GM18508 (cell line): ENCODE data around the gene BLTP1.
"Not testable (repeated sequence)": the region's sequence is repeated elsewhere in the genome, so short reads cannot be mapped to it uniquely, and the experiment has no call there.

Experiments used
- ATAC-seq: cut with Tn5 transposase; IDR thresholded peaks from one replicate; pipeline ENCODE4 v1.9.1; 2021; ENCODE audit warnings: moderate number of reproducible peaks; ENCODE audit not compliant: insufficient read depth, unreplicated experiment

BLTP1 gene, protein sequence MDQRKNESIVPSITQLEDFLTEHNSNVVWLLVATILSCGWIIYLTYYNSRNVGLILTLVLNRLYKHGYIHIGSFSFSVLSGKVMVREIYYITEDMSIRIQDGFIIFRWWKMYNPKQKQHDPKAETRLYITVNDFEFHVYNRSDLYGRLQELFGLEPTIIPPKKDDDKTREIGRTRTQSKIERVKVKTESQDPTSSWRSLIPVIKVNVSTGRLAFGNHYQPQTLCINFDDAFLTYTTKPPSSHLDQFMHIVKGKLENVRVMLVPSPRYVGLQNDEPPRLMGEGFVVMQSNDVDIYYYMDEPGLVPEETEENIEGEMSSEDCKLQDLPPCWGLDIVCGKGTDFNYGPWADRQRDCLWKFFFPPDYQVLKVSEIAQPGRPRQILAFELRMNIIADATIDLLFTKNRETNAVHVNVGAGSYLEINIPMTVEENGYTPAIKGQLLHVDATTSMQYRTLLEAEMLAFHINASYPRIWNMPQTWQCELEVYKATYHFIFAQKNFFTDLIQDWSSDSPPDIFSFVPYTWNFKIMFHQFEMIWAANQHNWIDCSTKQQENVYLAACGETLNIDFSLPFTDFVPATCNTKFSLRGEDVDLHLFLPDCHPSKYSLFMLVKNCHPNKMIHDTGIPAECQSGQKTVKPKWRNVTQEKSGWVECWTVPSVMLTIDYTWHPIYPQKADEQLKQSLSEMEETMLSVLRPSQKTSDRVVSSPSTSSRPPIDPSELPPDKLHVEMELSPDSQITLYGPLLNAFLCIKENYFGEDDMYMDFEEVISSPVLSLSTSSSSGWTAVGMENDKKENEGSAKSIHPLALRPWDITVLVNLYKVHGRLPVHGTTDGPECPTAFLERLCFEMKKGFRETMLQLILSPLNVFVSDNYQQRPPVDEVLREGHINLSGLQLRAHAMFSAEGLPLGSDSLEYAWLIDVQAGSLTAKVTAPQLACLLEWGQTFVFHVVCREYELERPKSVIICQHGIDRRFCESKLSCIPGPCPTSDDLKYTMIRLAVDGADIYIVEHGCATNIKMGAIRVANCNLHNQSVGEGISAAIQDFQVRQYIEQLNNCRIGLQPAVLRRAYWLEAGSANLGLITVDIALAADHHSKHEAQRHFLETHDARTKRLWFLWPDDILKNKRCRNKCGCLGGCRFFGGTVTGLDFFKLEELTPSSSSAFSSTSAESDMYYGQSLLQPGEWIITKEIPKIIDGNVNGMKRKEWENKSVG (N-terminal part only)

GRCh38 chr4:122151982-122152710 lies at the start of gene BLTP1:
Gene BLTP1, plus strand, starts transcription at chr4:122152331. Its CDS starts 18,317 bp downstream, at chr4:122170648.
- peak; percentile 77 for ATAC-seq

- no peak for ATAC-seq
These were observed 47.9 kb upstream of the BLTP1 start for GRCh38 chr4:122104184-122104583.

GRCh38 chr4:122107680-122108079 lies 44.5 kb upstream of the BLTP1 start:
- ATAC-seq, result no peak

DNA sequence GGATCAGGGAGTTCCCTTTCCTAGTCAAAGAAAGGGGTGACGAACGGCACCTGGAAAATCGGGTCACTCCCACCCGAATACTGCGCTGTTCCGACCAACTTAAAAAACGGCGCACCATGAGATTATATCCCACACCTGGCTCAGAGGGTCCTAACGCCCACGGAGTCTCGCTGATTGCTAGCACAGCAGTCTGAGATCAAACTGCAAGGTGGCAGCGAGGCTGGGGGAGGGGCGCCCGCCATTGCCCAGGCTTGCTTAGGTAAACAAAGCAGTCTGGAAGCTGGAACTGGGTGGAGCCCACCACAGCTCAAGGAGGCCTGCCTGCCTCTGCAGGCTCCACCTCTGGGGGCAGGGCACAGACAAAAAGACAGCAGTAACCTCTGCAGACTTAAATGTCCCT lies 41.8 kb upstream of the BLTP1 start:
- not testable (repeated sequence) for ATAC-seq

DNA sequence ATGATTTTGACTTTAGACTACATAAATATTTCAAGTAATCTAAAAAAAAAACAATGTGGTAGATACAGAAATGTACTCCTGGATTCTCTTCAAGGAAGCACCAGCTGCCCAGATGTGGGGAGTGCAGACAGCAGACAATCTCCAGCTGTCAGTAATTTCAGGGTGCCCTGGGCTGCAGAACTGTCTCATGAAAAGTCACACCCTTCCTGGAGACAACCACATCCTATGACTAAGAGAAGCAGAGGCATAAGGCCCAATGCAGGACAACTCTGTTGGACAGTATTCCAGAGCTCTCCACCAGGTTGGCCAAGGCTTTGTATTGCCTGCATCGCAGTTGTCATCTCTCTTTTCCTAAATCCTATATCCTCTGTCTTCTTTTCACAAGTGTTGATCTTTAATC lies 34.4 kb upstream of the BLTP1 start:
- ATAC-seq, result no peak

DNA sequence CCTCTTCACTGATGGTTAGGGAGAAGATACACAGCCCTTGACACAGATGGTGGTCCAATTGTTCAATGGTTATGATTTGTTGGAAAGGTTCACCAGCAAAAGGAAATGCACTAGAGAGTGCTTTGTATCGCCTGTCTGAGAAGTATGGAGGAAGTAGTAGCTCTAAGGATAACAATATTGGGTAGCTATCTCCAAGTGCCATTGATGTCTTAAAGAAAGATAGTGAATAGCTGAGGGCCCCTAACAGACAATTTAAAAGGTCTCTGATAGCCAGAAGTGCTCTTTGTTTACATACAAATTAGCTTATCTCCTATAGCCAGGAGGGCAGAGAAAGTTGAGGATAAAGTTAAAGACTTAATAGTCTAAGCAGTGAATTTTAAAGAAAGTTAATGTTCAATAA lies 33.9 kb upstream of the BLTP1 start:
- no peak for ATAC-seq

DNA sequence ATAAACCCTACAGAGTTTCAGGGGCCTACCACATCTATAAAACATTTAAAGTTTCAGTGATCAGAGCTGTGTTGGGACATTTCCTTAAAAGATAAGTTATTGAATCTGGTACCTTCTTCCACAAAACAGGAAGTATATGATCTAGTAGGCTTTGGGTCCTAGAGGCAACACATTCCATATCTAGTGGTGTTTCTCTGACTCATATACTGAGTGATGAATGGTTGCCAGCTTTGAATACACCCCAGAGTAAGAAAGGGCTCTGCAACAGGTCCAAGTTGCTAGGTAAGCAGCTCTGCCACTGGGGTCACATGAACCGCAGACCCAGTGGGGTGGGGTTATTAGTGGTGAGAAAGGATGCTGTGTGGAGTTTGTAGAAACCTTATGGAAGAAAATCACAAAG lies 32.4 kb upstream of the BLTP1 start:
- ATAC-seq, result no peak

GRCh38 chr4:122121593-122121992 lies 30.5 kb upstream of the BLTP1 start:
- ATAC-seq, result no peak

DNA sequence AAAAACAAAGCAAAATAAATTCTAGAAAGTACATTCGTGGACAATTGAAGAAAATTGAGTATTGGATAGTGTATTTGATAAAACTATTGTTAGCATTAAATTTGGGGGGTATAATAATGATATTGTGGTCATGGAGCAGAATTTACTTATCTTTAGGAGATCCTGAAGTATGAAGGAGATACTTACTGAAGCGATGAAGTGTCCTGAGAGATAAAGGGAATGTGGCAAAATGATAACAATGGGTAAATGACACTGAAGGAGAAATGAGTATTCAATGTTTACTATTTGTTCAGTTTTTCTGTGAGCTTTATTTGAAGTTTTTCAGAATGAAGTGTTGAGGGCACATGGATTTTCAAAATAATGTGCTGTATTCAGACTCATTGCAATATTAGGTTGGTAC lies 30.0 kb upstream of the BLTP1 start:
- no peak for ATAC-seq

DNA sequence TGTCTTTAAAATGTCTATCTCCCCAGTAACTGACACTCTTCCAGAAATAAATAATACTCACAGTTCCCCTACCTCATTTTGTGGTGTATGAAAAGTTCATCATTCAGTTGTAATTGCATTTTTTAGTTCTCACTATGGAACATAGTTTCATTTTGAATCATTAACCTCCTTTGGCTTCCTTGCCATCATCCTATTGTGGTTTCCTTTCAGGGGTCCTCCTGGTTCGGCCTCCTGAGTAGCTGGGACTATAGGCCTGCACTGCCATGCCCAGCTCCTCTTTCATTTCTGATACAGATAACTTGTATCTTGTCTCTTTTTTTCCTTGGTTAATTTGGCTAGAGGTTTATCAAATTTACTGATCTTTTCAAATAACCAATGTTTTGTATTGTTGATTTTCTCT lies 23.1 kb upstream of the BLTP1 start:
- no peak for ATAC-seq

DNA sequence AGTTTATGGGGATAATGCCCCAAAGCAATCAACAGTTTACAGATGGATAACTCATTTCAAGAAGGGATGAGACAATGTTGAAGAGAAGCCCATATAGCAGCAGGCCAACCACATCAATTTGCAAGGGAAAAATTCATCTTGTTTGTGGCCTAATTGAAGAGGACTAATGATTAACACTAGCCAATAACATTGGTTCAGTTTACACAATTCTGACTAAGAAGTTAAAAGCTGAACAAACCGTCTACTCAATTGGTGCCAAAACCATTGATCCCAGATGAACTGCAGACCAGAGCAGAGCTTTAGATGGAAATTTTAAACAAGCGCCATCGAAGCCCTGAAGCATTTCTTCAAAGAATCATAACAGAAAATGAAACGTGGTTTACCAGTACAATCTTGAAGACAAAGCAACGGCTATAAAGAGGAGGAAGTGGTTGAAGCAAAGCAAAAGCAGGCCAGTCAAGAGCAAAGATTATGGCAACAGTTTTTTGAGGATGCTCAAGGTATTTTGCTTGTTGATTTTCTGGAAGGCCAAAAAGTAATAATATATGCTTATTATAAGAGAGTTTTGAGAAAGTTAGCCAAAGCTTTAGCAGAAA lies 20.5 kb upstream of the BLTP1 start:
- ATAC-seq, result no peak

GRCh38 chr4:122132891-122133290 lies 19.2 kb upstream of the BLTP1 start:
- ATAC-seq, result no peak

- ATAC-seq, result no peak
These were observed 13.0 kb upstream of the BLTP1 start for GRCh38 chr4:122139139-122139538.

DNA sequence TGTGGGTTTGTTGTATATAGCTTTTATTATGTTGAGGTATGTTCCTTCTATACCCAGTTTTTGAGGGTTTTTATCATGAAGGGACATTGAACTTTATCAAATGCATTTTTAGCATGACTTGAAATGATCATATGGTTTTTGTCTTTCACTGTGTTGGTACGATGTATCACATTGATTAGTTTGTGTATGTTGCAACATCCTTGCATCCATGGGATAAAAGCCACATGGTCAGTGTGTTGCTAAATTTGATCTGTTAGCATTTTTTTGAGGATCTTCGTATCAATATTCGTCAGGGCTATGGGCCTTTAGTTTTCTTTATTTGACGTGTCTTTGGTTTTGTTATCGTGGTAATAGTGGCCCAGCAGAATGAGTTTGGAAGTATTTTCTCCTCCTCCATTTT lies 11.3 kb upstream of the BLTP1 start:
- no peak for ATAC-seq

GRCh38 chr4:122142687-122143086 lies 9.4 kb upstream of the BLTP1 start:
- ATAC-seq, result no peak

DNA sequence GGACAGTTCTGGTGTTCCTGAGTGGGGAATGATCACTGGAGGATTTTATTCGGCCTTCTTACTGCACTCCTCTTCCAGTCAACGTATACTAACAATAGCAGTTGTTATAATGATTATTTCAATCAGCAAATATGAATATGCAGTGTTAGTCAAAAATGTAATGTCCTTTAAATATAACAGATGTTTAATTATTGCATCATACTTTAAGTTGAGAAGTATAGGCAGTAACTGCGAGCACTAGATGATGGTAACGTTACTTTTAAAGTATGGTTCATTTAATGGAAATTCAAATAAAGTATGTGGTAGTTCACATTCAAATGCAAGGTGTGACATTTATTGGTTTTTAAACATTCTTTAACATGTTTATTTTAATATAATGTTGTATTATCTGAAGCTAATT lies 5.5 kb upstream of the BLTP1 start:
- ATAC-seq, result no peak

DNA sequence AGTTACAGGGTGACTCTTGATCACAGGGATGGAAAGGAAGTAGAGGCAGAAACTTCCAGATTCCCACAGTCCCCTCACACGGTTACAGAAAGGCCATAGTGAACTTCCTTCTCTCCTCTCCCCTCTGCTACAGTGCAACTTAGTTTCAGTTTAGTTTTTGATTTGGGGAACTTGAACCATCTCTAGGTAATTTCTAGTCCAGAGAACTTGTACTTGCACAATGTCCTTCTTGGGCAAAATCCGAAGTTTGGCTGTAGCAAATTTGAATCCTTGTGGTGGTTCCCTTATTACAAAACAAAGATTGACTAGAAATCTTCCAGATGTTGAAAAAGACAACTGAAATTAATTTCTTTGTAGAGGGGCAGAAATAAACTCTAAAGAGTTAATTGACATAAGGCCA lies 1.2 kb upstream of the BLTP1 start:
- no peak for ATAC-seq

GRCh38 chr4:122152711-122153226 lies 638 bp downstream of the BLTP1 start:
- ATAC-seq, result peak; percentile 26

DNA sequence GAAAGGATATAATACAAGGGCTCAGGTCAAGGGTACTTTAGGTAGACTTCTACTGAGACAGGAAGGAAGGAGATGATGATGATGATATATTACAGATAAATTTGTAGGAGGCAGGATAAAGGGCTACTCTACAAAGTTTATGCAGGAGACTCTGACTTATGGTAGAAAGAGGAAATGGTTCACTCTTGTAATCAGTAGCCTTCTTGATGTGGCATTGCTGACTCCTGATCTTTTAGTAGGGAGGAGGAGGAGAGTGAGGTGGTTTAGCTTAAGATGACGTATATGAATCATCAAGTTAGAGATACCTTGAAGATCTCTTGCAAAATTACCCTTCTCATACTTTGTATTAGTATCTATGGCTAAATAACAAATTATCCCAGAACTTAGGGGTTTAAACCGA lies 4.7 kb downstream of the BLTP1 start:
- ATAC-seq, result no peak

GRCh38 chr4:122163301-122163700 lies 11.2 kb downstream of the BLTP1 start:
- no peak for ATAC-seq
